Thoracic aorta (tissue), 2 donors: ENCODE measurements around the gene WSCD2. TPM values are rescaled to one million over a fixed set of nuclear protein-coding genes. Genes with fewer than 3 reads are reported as not detected.

ENCODE experiments used
- ATAC-seq: fragments of 150-250 bp; one replicate; pipeline ENCODE4 v1.8.0; 2017; ENCODE audit warnings: low read depth; ENCODE audit not compliant: insufficient number of reproducible peaks, low FRiP score
- DNase-seq: peaks from one replicate; pipeline ENCODE4 v3.0.0-alpha.2; 2020; ENCODE audit warnings: low spot score
- H3K27ac ChIP-seq, 2 donors: fragments of 200-600 bp; sonication (generic); 1 replicate in 1 of 2; 2 replicates in 1 of 2; pipeline ENCODE4 v1.5.1; 2016; ENCODE audit warnings: mild to moderate bottlenecking in 2 of 2, moderate library complexity in 2 of 2
- H3K27me3 ChIP-seq: fragments of 200-600 bp; sonication (generic); replicated peaks from 2 replicates; pipeline ENCODE4 v1.6.0; 2016; ENCODE audit warnings: mild to moderate bottlenecking; ENCODE audit not compliant: insufficient read depth
- H3K36me3 ChIP-seq: fragments of 200-600 bp; sonication (generic); one replicate; pipeline ENCODE4 v1.5.1; 2016
- H3K4me1 ChIP-seq, 2 donors: fragments of 200-600 bp; sonication (generic); 1 replicate in 1 of 2; 2 replicates in 1 of 2; pipeline versions ENCODE4 v1.5.1 to v1.6.0; 2016; ENCODE audit warnings: low read depth in 2 of 2, mild to moderate bottlenecking in 1 of 2; ENCODE audit not compliant: control insufficient read depth in 1 of 2
- H3K4me3 ChIP-seq: fragments of 200-600 bp; sonication (generic); 2 replicates; pipeline ENCODE4 v1.5.1; 2016; ENCODE audit warnings: mild to moderate bottlenecking
- H3K9me3 ChIP-seq: fragments of 200-600 bp; sonication (generic); 2 replicates; pipeline ENCODE4 v1.5.1; 2016
- CTCF ChIP-seq: fragments of 200-600 bp; sonication (generic); IDR thresholded peaks from one replicate; pipeline ENCODE4 v1.5.1; 2019; ENCODE audit warnings: antibody characterized with exemption
- total RNA-seq, 2 donors: library from RNA; depleted of rRNA; stranded (reverse); fragments of >200 nt; gene quantifications; one replicate each; pipeline versions ENCODE4 v1.1.0 to v1.2.3, GENCODE V29; 2016

WSCD2 gene
- total RNA-seq, 2 donors from 2014 or later, result 3.3 to 6.9 TPM

- Histone ChIP-seq H3K27ac (no peak overlapping the region), H3K4me3 (no peak overlapping the region), H3K27me3 (no peaks in the 10 kb centered on the region), H3K9me3 (no peaks in the 10 kb centered on the region), H3K36me3 (no peaks in the 10 kb centered on the region), H3K4me1 (peaks cover 0 to 14% of the 10 kb centered on the region in 2 donors)
- ATAC-seq, result no peak
- no peak for DNase-seq
- TF ChIP-seq CTCF, result no peak
Measured at GRCh38 chr12:108236366-108236765, 107.3 kb downstream of the WSCD2 start.

DNA sequence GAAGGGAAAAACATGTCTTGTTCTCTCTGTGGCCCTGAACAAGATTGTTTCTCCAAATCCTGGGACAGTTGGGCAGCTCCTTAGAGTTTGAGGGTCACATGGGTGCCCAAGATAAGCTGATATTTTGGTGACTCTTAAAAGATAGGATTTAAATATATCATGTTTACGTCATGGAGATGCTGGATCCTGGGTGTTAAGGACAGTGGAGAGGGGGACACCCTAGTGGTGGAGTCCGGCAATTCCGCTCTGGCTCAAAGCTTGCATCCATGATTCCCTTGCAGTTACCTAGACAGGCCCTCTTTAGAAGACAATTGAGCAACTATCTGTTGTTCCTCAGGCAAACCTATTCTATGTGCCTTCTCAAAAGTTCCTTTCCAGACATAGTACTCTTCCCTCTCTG is 108.2 kb downstream of the WSCD2 start:
- no peak for TF ChIP-seq CTCF
- H3K27me3 ChIP-seq, result no peaks in the 10 kb centered on the region
- no peaks in the 10 kb centered on the region for H3K9me3 ChIP-seq
- H3K4me3 ChIP-seq, result no peak overlapping the region
- no peak overlapping the region for H3K27ac ChIP-seq
- H3K4me1 ChIP-seq, result peaks cover 0 to 14% of the 10 kb centered on the region in 2 donors
- ATAC-seq (no peak), DNase-seq (no peak)
- no peaks in the 10 kb centered on the region for H3K36me3 ChIP-seq

GRCh38 chr12:108238474-108238873 is 109.4 kb downstream of the WSCD2 start:
- TF ChIP-seq CTCF, result no peak
- DNase-seq (no peak), ATAC-seq (no peak)
- no peak overlapping the region for H3K27ac ChIP-seq
- H3K36me3 ChIP-seq, result no peaks in the 10 kb centered on the region
- H3K4me1 ChIP-seq, result peaks cover 0 to 12% of the 10 kb centered on the region in 2 donors
- no peaks in the 10 kb centered on the region for H3K27me3 ChIP-seq
- no peaks in the 10 kb centered on the region for H3K9me3 ChIP-seq
- H3K4me3 ChIP-seq, result no peak overlapping the region

DNA sequence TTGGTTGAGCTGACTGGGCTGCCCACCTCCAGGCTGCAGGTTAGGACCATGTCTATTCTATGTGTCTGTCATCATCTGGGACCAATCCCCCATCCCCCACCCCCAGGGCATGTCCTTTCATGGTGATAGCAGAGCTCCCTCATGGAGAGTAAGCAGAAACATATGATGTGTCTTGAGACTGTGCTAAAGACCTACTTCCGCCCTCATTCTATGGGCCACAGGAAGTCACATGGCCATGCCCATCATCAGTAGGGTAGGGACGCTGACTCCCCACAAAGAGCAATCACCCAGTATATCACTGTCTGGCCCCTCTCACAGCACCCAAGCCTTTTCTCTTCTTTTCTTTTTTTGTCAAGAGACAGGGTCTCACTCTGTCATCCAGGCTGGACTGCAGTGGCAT is 110.3 kb downstream of the WSCD2 start:
- ATAC-seq (no peak), DNase-seq (no peak)
- peaks cover 0 to 3% of the 10 kb centered on the region in 2 donors for H3K4me1 ChIP-seq
- TF ChIP-seq CTCF, result no peak
- H3K36me3 ChIP-seq, result no peaks in the 10 kb centered on the region
- H3K27me3 ChIP-seq, result no peaks in the 10 kb centered on the region
- H3K9me3 ChIP-seq, result no peaks in the 10 kb centered on the region
- H3K4me3 ChIP-seq, result no peak overlapping the region
- H3K27ac ChIP-seq, result no peak overlapping the region

DNA sequence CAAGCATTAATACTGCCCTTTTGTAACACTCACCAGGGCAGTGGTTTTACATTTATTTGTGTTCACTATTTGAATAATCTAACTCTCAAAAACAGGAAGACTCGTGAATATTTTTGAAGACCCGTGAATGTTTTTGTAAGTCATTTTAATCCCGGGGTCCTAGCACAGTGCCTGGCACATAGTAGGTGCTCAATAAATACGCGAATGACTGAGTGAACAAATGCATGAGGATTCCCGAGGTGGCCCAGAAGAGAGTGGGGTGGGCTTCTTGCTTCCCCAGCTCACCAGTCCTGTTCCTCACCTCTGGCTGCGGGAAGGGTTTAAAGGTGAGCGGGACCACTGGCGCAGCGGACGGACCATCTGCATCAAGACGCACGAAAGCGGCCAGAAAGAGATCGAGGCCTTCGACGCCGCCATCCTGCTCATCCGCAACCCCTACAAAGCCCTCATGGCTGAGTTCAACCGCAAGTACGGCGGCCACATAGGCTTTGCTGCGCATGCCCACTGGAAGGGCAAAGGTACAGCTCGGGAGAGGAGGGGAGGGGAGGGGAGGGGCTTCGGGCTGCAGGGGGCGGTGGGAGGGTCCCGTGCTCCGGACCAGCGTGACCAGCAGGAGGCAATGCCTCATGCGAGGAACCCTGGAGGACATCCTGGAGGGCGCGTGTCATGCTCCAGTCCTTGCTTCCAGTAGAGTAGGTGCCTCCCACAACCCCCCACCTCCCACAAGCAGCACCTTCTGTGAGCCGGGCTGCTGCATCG is 111.1 kb downstream of the WSCD2 start:
- ATAC-seq (no peak), DNase-seq (no peak)
- Histone ChIP-seq H3K36me3 (no peaks in the 10 kb centered on the region), H3K4me1 (no peaks in the 10 kb centered on the region), H3K27ac (no peak overlapping the region), H3K9me3 (no peaks in the 10 kb centered on the region), H3K4me3 (no peak overlapping the region), H3K27me3 (no peaks in the 10 kb centered on the region)
- no peak for TF ChIP-seq CTCF
